HG02840 (cell line): ENCODE measurements around the gene ZNF462.
"Not testable (repeated sequence)": the region's sequence is repeated elsewhere in the genome, so short reads cannot be mapped to it uniquely, and the experiment has no call there.

Experiments
- ATAC-seq: cut with Tn5 transposase; IDR thresholded peaks from one replicate; pipeline ENCODE4 v1.9.1; 2021; ENCODE audit warnings: mild to moderate bottlenecking, moderate library complexity, moderate number of reproducible peaks; ENCODE audit not compliant: unreplicated experiment, low FRiP score

The ZNF462 gene

GRCh38 chr9:106862821-106863720, at the start of gene ZNF462:
Gene ZNF462 (plus strand): TSS chr9:106863166. CDS start chr9:106923384, 60,218 bp downstream.
- ATAC-seq = no peak

- no peak for ATAC-seq
Observed at GRCh38 chr9:106816524-106816923, 46.4 kb upstream of the ZNF462 start.

GRCh38 chr9:106818034-106818433, 44.9 kb upstream of the ZNF462 start:
- ATAC-seq = no peak

GRCh38 chr9:106820866-106821265, 42.1 kb upstream of the ZNF462 start:
- no peak for ATAC-seq

- ATAC-seq = no peak
Observed at GRCh38 chr9:106828070-106828469, 34.9 kb upstream of the ZNF462 start.

GRCh38 chr9:106828965-106829364, 34.0 kb upstream of the ZNF462 start:
- no peak for ATAC-seq

- ATAC-seq = no peak
Observed at GRCh38 chr9:106829666-106830408, 33.1 kb upstream of the ZNF462 start.

- ATAC-seq = no peak
Observed at GRCh38 chr9:106830527-106831150, 32.3 kb upstream of the ZNF462 start.

- ATAC-seq = no peak
Observed at GRCh38 chr9:106834888-106835287, 28.1 kb upstream of the ZNF462 start.

- ATAC-seq = no peak
Observed at GRCh38 chr9:106835840-106836239, 27.1 kb upstream of the ZNF462 start.

GRCh38 chr9:106843371-106843770, 19.6 kb upstream of the ZNF462 start:
- no peak for ATAC-seq

GRCh38 chr9:106846307-106846706, 16.7 kb upstream of the ZNF462 start:
- ATAC-seq = no peak

- ATAC-seq = no peak
Observed at GRCh38 chr9:106846857-106847256, 16.1 kb upstream of the ZNF462 start.

- not testable (repeated sequence) for ATAC-seq
Observed at GRCh38 chr9:106851640-106852039, 11.3 kb upstream of the ZNF462 start.

GRCh38 chr9:106857811-106858470, 5.0 kb upstream of the ZNF462 start:
- no peak for ATAC-seq

GRCh38 chr9:106859957-106860720, 2.8 kb upstream of the ZNF462 start:
- no peak for ATAC-seq

- no peak for ATAC-seq
Observed at GRCh38 chr9:106860721-106861639, 2.0 kb upstream of the ZNF462 start.

- ATAC-seq = no peak
Observed at GRCh38 chr9:106861640-106862109, 1.3 kb upstream of the ZNF462 start.
